ENCODE measurements around the gene GPRC5A.

DNA sequence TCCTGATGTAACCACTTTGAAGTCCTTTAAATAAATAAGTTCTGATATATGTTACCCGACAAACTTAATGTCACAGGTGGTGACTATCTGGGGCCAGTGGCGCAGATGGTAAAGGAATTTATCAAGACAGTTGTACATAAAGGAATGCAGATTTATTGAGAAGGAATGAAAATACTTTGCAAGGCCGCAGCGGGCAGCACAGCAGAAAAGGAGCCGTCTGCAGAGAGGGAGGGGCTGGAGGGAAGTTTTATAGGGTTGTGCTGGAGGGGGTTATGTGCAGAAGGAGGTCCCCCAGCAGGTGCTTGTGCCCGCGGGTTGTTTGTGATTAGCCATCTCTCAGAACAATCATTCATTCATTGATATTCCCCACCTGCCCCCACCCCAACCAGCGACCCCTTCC lies 43.2 kb downstream of the GPRC5A start:
- TF ChIP-seq EZH2phosphoT487 (IDR thresholded peaks at IDR 0.05; ENCODE audit: insufficient read depth, low read depth) (no peak), EZH2 (IDR thresholded peaks at IDR 0.05; ENCODE audit: insufficient read depth, poor library complexity, severe bottlenecking) (no peak)

All from GM23248 (cell line).